Motor neuron (in vitro differentiated cells): ENCODE results near the gene TBC1D1. TPM values are rescaled to one million over a fixed set of nuclear protein-coding genes. Genes with fewer than 3 reads are reported as not detected.

ENCODE experiments used
- ATAC-seq, 8 experiments: fragments of 200-7000 bp; cut with Tn5 transposase; replicated peaks in 6 of 8; 2 replicates each; pipeline ENCODE4 v1.8.0; 2021; ENCODE audit warnings: mild to moderate bottlenecking in 8 of 8, moderate library complexity in 8 of 8
- H3K27ac ChIP-seq, 2 donors: fragments of 250-450 bp; sonication (Bioruptor Pico); 2 replicates each; pipeline ENCODE4 v1.9.0; 2021; ENCODE audit warnings: antibody characterized with exemption in 2 of 2, mild to moderate bottlenecking in 2 of 2, moderate library complexity in 1 of 2
- H3K4me1 ChIP-seq, 2 donors: fragments of 250-450 bp; sonication (Bioruptor Pico); replicated peaks in 1 of 2; 2 replicates each; pipeline ENCODE4 v1.6.1; 2021; ENCODE audit warnings: antibody characterized with exemption in 2 of 2, mild to moderate bottlenecking in 2 of 2, moderate library complexity in 1 of 2
- H3K4me3 ChIP-seq, 5 donors: fragments of 250-450 bp; sonication (Bioruptor Pico); 2 replicates each; pipeline ENCODE4 v1.9.0; 2021; ENCODE audit warnings: antibody characterized with exemption in 5 of 5, mild to moderate bottlenecking in 5 of 5, moderate library complexity in 4 of 5
- WGBS, 10 experiments: fragments of 450-650 bp; shearing (Covaris generic); methylation state at CpG; one replicate each; pipeline ENCODE4 v1.0.0; 2022; 5-methylcytosine and 5-hydroxymethylcytosine counted together
- in situ Hi-C, 9 experiments: fragments of 400-800 bp; cut with MboI; loops; one replicate each; pipeline ENCODE4 v1.15.0; 2021; ENCODE audit warnings: low sequenced_read_pairs in 9 of 9, low pct_unique_long_range_greater_than_20kb in 2 of 9; ENCODE audit not compliant: unreplicated experiment in 9 of 9
- total RNA-seq, 8 experiments: library from RNA; unstranded; fragments of 300-600 nt; gene quantifications; 2 replicates each; pipeline versions ENCODE4 v1.2.3 to v1.2.4, GENCODE V29; 2022

The TBC1D1 gene
- total RNA-seq, 8 experiments from 2014 or later, result 14.3 to 83.6 (median 36.8) TPM

GRCh38 chr4:37999000-37999716 lies 108.3 kb downstream of the TBC1D1 start:
- in situ Hi-C loops, result no loop called here
- no peak overlapping the region for H3K4me3 ChIP-seq
- no peak overlapping the region for H3K27ac ChIP-seq
- WGBS, 10 experiments, result 76 to 98% (median 93%) methylated on average over 4 to 10 of the region's 12 CpGs; no CpG with 5 or more reads in 1 of the 10 experiments
- peaks cover 0 to 3% of the 10 kb centered on the region in 2 donors for H3K4me1 ChIP-seq
- ATAC-seq, result peak in 1 of 8 experiments; percentile 8

GRCh38 chr4:37999965-38000364 lies 109.1 kb downstream of the TBC1D1 start:
- in situ Hi-C loops, result loop anchor here in 2 of 9 experiments (25.0 kb wide), 2 partner anchors 188 to 388 kb away; no protein-coding TSS in a partner anchor
- ATAC-seq, result peak in 3 of 8 experiments; percentile 59 to 86 (median 73)
- Histone ChIP-seq H3K4me3 (no peak overlapping the region), H3K27ac (no peak overlapping the region), H3K4me1 (peaks cover 0 to 1% of the 10 kb centered on the region in 2 donors)
- WGBS, 10 experiments, result 0 to 100% (median 43%) methylated on average over 2 to 3 of the region's 3 CpGs; no CpG with 5 or more reads in 4 of the 10 experiments

- no peak overlapping the region for H3K4me3 ChIP-seq
- no peak overlapping the region for H3K27ac ChIP-seq
- in situ Hi-C loops, result loop anchor here in 2 of 9 experiments (25.0 kb wide), 2 partner anchors 190 to 390 kb away; no protein-coding TSS in a partner anchor
- H3K4me1 ChIP-seq, result peaks cover 0 to 4% of the 10 kb centered on the region in 2 donors
- 80 to 100% (median 96%) methylated on average over 1 to 3 of the region's 3 CpGs; no CpG with 5 or more reads in 4 of the 10 experiments for WGBS, 10 experiments
- no peak for ATAC-seq
Observed at GRCh38 chr4:38001927-38002326, 111.0 kb downstream of the TBC1D1 start.

GRCh38 chr4:38002451-38003071 lies 111.7 kb downstream of the TBC1D1 start:
- in situ Hi-C loops, result loop anchor here in 2 of 9 experiments (25.0 kb wide), 2 partner anchors 190 to 390 kb away; no protein-coding TSS in a partner anchor
- no peak overlapping the region for H3K27ac ChIP-seq
- ATAC-seq, result no peak
- no peak overlapping the region for H3K4me3 ChIP-seq
- whole genome bisulfite sequencing, 10 experiments, result 67 to 97% (median 88%) methylated on average over 1 to 3 of the region's 3 CpGs; no CpG with 5 or more reads in 1 of the 10 experiments
- H3K4me1 ChIP-seq, result peaks cover 0 to 4% of the 10 kb centered on the region in 2 donors

GRCh38 chr4:38003102-38003501 lies 112.2 kb downstream of the TBC1D1 start:
- 0 to 94% (median 81%) methylated on average over 1 to 3 of the region's 3 CpGs; no CpG with 5 or more reads in 1 of the 10 experiments for WGBS, 10 experiments
- in situ Hi-C loops, result loop anchor here in 2 of 9 experiments (25.0 kb wide), 2 partner anchors 191 to 391 kb away; no protein-coding TSS in a partner anchor
- Histone ChIP-seq H3K4me1 (peaks cover 0 to 4% of the 10 kb centered on the region in 2 donors), H3K4me3 (no peak overlapping the region), H3K27ac (no peak overlapping the region)
- no peak for ATAC-seq

- 86 to 100% (median 100%) methylated on average over 1 of the region's 1 CpG; no CpG with 5 or more reads in 6 of the 10 experiments for WGBS, 10 experiments
- peaks cover 4 to 8% of the 10 kb centered on the region in 2 donors for H3K4me1 ChIP-seq
Observed at GRCh38 chr4:38003628-38004027, 112.7 kb downstream of the TBC1D1 start.

GRCh38 chr4:38004062-38004461 lies 113.2 kb downstream of the TBC1D1 start:
- Histone ChIP-seq H3K4me3 (no peak overlapping the region), H3K27ac (no peak overlapping the region), H3K4me1 (peaks cover 6 to 13% of the 10 kb centered on the region in 2 donors)
- 31 to 100% (median 72%) methylated on average over 1 to 3 of the region's 3 CpGs; no CpG with 5 or more reads in 2 of the 10 experiments for WGBS, 10 experiments
- no peak for ATAC-seq
- in situ Hi-C loops, result loop anchor here in 2 of 9 experiments (25.0 kb wide), 2 partner anchors 192 to 392 kb away; no protein-coding TSS in a partner anchor

More at GRCh38 chr4:38003628-38004027, 112.7 kb downstream of the TBC1D1 start:
- no peak overlapping the region for H3K4me3 ChIP-seq
- ATAC-seq, result no peak
- in situ Hi-C loops, result loop anchor here in 2 of 9 experiments (25.0 kb wide), 2 partner anchors 191 to 391 kb away; no protein-coding TSS in a partner anchor
- no peak overlapping the region for H3K27ac ChIP-seq

- in situ Hi-C loops, result loop anchor here in 2 of 9 experiments (25.0 kb wide), 2 partner anchors 193 to 393 kb away; no protein-coding TSS in a partner anchor
- ATAC-seq, result no peak
- Histone ChIP-seq H3K4me3 (no peak overlapping the region), H3K4me1 (peaks cover 6 to 14% of the 10 kb centered on the region in 2 donors), H3K27ac (no peak overlapping the region)
- WGBS, 10 experiments, result 54 to 92% (median 74%) methylated on average over 1 to 4 of the region's 6 CpGs; no CpG with 5 or more reads in 4 of the 10 experiments
Observed at GRCh38 chr4:38004887-38005286, 114.0 kb downstream of the TBC1D1 start.

- in situ Hi-C loops, result loop anchor here in 2 of 9 experiments (25.0 kb wide), 2 partner anchors 193 to 393 kb away; no protein-coding TSS in a partner anchor
- Histone ChIP-seq H3K27ac (no peak overlapping the region), H3K4me1 (peaks cover 6 to 14% of the 10 kb centered on the region in 2 donors), H3K4me3 (no peak overlapping the region)
- ATAC-seq, result no peak
- 83 to 100% (median 92%) methylated on average over 1 to 3 of the region's 3 CpGs; no CpG with 5 or more reads in 4 of the 10 experiments for WGBS, 10 experiments
Observed at GRCh38 chr4:38005637-38006036, 114.8 kb downstream of the TBC1D1 start.

- in situ Hi-C loops, result loop anchor here in 2 of 9 experiments (25.0 kb wide), 2 partner anchors 195 to 395 kb away; no protein-coding TSS in a partner anchor
- 0 to 100% (median 95%) methylated on average over 1 to 5 of the region's 5 CpGs for WGBS, 10 experiments
- peaks cover 6 to 14% of the 10 kb centered on the region in 2 donors for H3K4me1 ChIP-seq
- H3K4me3 ChIP-seq, result no peak overlapping the region
- no peak for ATAC-seq
- no peak overlapping the region for H3K27ac ChIP-seq
Observed at GRCh38 chr4:38007645-38008044, 116.8 kb downstream of the TBC1D1 start.

GRCh38 chr4:38008571-38009021 lies 117.7 kb downstream of the TBC1D1 start:
- 91 to 100% (median 100%) methylated on average over 1 to 3 of the region's 3 CpGs; no CpG with 5 or more reads in 5 of the 10 experiments for WGBS, 10 experiments
- H3K4me1 ChIP-seq, result peaks cover 8 to 20% of the 10 kb centered on the region in 2 donors
- ATAC-seq, result peak in 7 of 8 experiments; percentile 20 to 68 (median 36)
- H3K4me3 ChIP-seq, result no peak overlapping the region
- H3K27ac ChIP-seq, result no peak overlapping the region
- in situ Hi-C loops, result loop anchor here in 2 of 9 experiments (25.0 kb wide), 2 partner anchors 196 to 396 kb away; no protein-coding TSS in a partner anchor

GRCh38 chr4:38009421-38009820 lies 118.5 kb downstream of the TBC1D1 start:
- in situ Hi-C loops, result loop anchor here in 2 of 9 experiments (25.0 kb wide), 2 partner anchors 197 to 397 kb away; no protein-coding TSS in a partner anchor
- H3K27ac ChIP-seq, result no peak overlapping the region
- peaks cover 11 to 26% of the 10 kb centered on the region in 2 donors for H3K4me1 ChIP-seq
- ATAC-seq, result no peak
- H3K4me3 ChIP-seq, result no peak overlapping the region
